GM18858 (cell line): ENCODE measurements around the gene PEAK1.

Source experiments
- ATAC-seq: cut with Tn5 transposase; IDR thresholded peaks from one replicate; pipeline ENCODE4 v1.9.1; 2021; ENCODE audit not compliant: unreplicated experiment

Gene PEAK1

GRCh38 chr15:77369168-77369567 lies 50.7 kb downstream of the PEAK1 start:
- ATAC-seq, result no peak

- ATAC-seq, result no peak
These were observed 52.3 kb downstream of the PEAK1 start for GRCh38 chr15:77367631-77368030.

- ATAC-seq, result no peak
These were observed 58.4 kb downstream of the PEAK1 start for GRCh38 chr15:77361456-77361855.

- no peak for ATAC-seq
These were observed 61.2 kb downstream of the PEAK1 start for GRCh38 chr15:77358545-77359240.

- no peak for ATAC-seq
These were observed 63.6 kb downstream of the PEAK1 start for GRCh38 chr15:77356305-77356704.

- ATAC-seq, result no peak
These were observed 64.6 kb downstream of the PEAK1 start for GRCh38 chr15:77355321-77355720.

GRCh38 chr15:77354063-77354462 lies 65.8 kb downstream of the PEAK1 start:
- ATAC-seq, result no peak

GRCh38 chr15:77352887-77353286 lies 67.0 kb downstream of the PEAK1 start:
- no peak for ATAC-seq

GRCh38 chr15:77350792-77351191 lies 69.1 kb downstream of the PEAK1 start:
- ATAC-seq, result no peak

GRCh38 chr15:77349666-77350065 lies 70.2 kb downstream of the PEAK1 start:
- ATAC-seq, result no peak

- no peak for ATAC-seq
These were observed 71.4 kb downstream of the PEAK1 start for GRCh38 chr15:77348511-77348910.

- no peak for ATAC-seq
These were observed 72.7 kb downstream of the PEAK1 start for GRCh38 chr15:77347197-77347596.

- ATAC-seq, result no peak
These were observed 73.5 kb downstream of the PEAK1 start for GRCh38 chr15:77346245-77347036.

GRCh38 chr15:77342807-77343206 lies 77.1 kb downstream of the PEAK1 start:
- ATAC-seq, result no peak

GRCh38 chr15:77340245-77340644 lies 79.7 kb downstream of the PEAK1 start:
- ATAC-seq, result no peak

- no peak for ATAC-seq
These were observed 83.9 kb downstream of the PEAK1 start for GRCh38 chr15:77336006-77336405.

GRCh38 chr15:77335298-77335697 lies 84.6 kb downstream of the PEAK1 start:
- ATAC-seq, result no peak

GRCh38 chr15:77333166-77333565 lies 86.7 kb downstream of the PEAK1 start:
- ATAC-seq, result no peak

GRCh38 chr15:77329202-77329601 lies 90.7 kb downstream of the PEAK1 start:
- ATAC-seq, result no peak

- ATAC-seq, result no peak
These were observed 91.9 kb downstream of the PEAK1 start for GRCh38 chr15:77327844-77328529.

GRCh38 chr15:77327168-77327567 lies 92.7 kb downstream of the PEAK1 start:
- no peak for ATAC-seq

GRCh38 chr15:77326366-77326765 lies 93.5 kb downstream of the PEAK1 start:
- no peak for ATAC-seq
